Measurements from ENCODE around the gene AASDHPPT.

AASDHPPT gene

GRCh38 chr11:106128740-106129139 is 51.3 kb downstream of the AASDHPPT start:
- Histone ChIP-seq H3K27ac (ENCODE audit: extremely low read depth, low read depth, low read length) (no peak overlapping the region), H3K36me3 (ENCODE audit: control insufficient read depth in 2 of 2, insufficient read depth in 1 of 2, low read length in 2 of 2) (no peaks in the 10 kb centered on the region), H3K4me3 (ENCODE audit: low read depth, low read length) (no peak overlapping the region), H3K4me1 (ENCODE audit: control insufficient read depth, insufficient read depth, low read length) (no peaks in the 10 kb centered on the region), H3K9me3 (ENCODE audit: control insufficient read depth, insufficient read depth, low read depth, low read length) (no peaks in the 10 kb centered on the region)
- CTCF ChIA-PET, result interaction anchor here (1.2 kb wide), 1 partner anchor 16 kb away, joined by 5 read pairs; no protein-coding TSS in a partner anchor
- POLR2A ChIA-PET, result no interaction called here
- TF ChIP-seq ZNF362 (tag by site-specific recombination; IDR thresholded peaks at IDR 0.05) (no peak), ZNF560 (tag by site-specific recombination; IDR thresholded peaks at IDR 0.05; ENCODE audit: borderline replicate concordance) (no peak), ZNF366 (tag by site-specific recombination; conservative IDR thresholded peaks at IDR 0.05) (no peak), INSM2 (tag by site-specific recombination; IDR thresholded peaks at IDR 0.05) (no peak), ZNF266 (tag by site-specific recombination; IDR thresholded peaks at IDR 0.05; ENCODE audit: low read depth) (no peak), ZNF155 (tag by site-specific recombination; IDR thresholded peaks at IDR 0.05) (no peak), ZNF544 (tag by site-specific recombination; IDR thresholded peaks at IDR 0.05) (no peak), MYNN (tag by site-specific recombination; IDR thresholded peaks at IDR 0.05; ENCODE audit: borderline replicate concordance) (no peak), ZNF274 (IDR thresholded peaks at IDR 0.05; ENCODE audit: low read length) (no peak), ZNF274 (tag by site-specific recombination; IDR thresholded peaks at IDR 0.05; ENCODE audit: borderline replicate concordance) (no peak), HIC1 (tag by site-specific recombination; IDR thresholded peaks at IDR 0.05) (no peak), RBAK (tag by site-specific recombination; IDR thresholded peaks at IDR 0.05) (no peak), WT1 (tag by site-specific recombination; IDR thresholded peaks at IDR 0.05) (no peak), ZNF202 (tag by site-specific recombination; IDR thresholded peaks at IDR 0.05; ENCODE audit: borderline replicate concordance) (no peak), ZNF548 (tag by site-specific recombination; IDR thresholded peaks at IDR 0.05) (no peak), ZNF501 (tag by site-specific recombination; IDR thresholded peaks at IDR 0.05) (no peak), ZNF24 (tag by site-specific recombination; IDR thresholded peaks at IDR 0.05) (no peak)

- Histone ChIP-seq H3K4me3 (ENCODE audit: low read depth, low read length) (no peak overlapping the region), H3K4me1 (ENCODE audit: control insufficient read depth, insufficient read depth, low read length) (no peaks in the 10 kb centered on the region), H3K27ac (ENCODE audit: extremely low read depth, low read depth, low read length) (no peak overlapping the region), H3K36me3 (ENCODE audit: control insufficient read depth in 2 of 2, insufficient read depth in 1 of 2, low read length in 2 of 2) (no peaks in the 10 kb centered on the region), H3K9me3 (ENCODE audit: control insufficient read depth, insufficient read depth, low read depth, low read length) (no peaks in the 10 kb centered on the region)
- ChIA-PET CTCF (no interaction called here), POLR2A (no interaction called here)
- TF ChIP-seq KLF7 (tag by site-specific recombination; IDR thresholded peaks at IDR 0.05; ENCODE audit: borderline replicate concordance) (no peak), ZBTB44 (tag by site-specific recombination; IDR thresholded peaks at IDR 0.05) (no peak), ZNF140 (tag by site-specific recombination; IDR thresholded peaks at IDR 0.05) (no peak), ZBTB48 (tag by site-specific recombination; IDR thresholded peaks at IDR 0.05) (no peak), ZNF843 (tag by site-specific recombination; IDR thresholded peaks at IDR 0.05) (no peak), ZNF302 (tag by site-specific recombination; IDR thresholded peaks at IDR 0.05; ENCODE audit: low read depth) (no peak), ZNF391 (tag by site-specific recombination; IDR thresholded peaks at IDR 0.05; ENCODE audit: borderline replicate concordance, low read depth) (no peak), ZNF138 (tag by site-specific recombination; IDR thresholded peaks at IDR 0.05; ENCODE audit: borderline replicate concordance) (no peak), ZNF658 (tag by site-specific recombination; IDR thresholded peaks at IDR 0.05) (no peak), ZFP41 (tag by site-specific recombination; IDR thresholded peaks at IDR 0.05; ENCODE audit: borderline replicate concordance) (no peak), ZNF610 (tag by site-specific recombination; IDR thresholded peaks at IDR 0.05; ENCODE audit: borderline replicate concordance) (no peak), ZNF629 (tag by site-specific recombination; IDR thresholded peaks at IDR 0.05) (no peak), ZNF645 (tag by site-specific recombination; IDR thresholded peaks at IDR 0.05) (no peak), ZNF510 (tag by site-specific recombination; IDR thresholded peaks at IDR 0.05; ENCODE audit: insufficient replicate concordance) (no peak)
Measured at GRCh38 chr11:106131998-106132397, 54.5 kb downstream of the AASDHPPT start.
